Epithelial cell of prostate (primary cell): ENCODE measurements around the gene TXNDC2.
"Not testable (repeated sequence)": the region's sequence is repeated elsewhere in the genome, so short reads cannot be mapped to it uniquely, and the experiment has no call there.

ENCODE experiments used
- DNase-seq: peaks from one replicate; pipeline ENCODE4 v3.0.0-alpha.2; 2011; ENCODE audit warnings: low read depth, low spot score
- H3K27ac ChIP-seq: fragments of 450-650 bp; 2 replicates; pipeline ENCODE4 v1.5.1; 2017; ENCODE audit warnings: mild to moderate bottlenecking

The TXNDC2 gene

DNA sequence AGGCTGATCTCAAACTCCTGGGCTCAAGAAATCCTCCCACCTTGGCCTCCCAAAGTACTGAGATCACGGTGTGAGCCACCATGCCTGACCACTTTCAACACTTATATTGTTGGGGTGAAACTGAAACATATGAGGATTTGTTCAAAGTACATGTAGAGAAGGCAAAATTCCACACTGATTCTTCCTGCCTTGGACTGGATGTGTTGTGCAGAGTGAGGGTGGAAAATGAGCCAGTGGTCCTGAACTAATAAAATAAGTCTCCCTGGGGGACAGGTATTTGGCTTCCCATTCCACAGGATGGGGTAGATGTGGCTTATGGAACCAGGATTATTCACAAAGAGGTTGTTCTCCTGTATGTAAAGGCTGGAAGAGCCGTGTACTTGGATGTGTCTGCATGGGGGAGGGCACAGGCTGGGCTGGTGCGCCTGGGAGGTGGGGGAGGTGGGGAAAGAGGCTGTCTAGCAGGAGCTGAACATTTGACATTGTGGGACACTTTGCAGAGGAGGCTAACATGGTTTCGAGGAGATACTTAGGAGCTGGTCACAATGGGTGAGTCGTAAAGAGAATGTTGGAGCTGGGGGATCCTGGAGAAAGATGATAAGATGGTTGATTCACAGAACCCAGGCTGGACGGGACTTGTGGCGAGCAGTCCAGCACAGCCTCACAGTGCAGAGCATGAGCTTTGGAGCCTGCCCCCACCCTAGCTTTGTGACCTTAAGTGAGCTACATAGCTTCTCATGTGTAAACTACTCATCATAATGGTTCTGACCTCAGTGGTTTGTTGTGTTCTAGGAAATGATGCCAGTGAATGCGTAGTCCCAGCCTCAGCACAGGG lies at the start of gene TXNDC2:
TXNDC2 (plus strand) TSS at position 804 of the 835 bp plus-strand sequence. CDS start 708 bp downstream, outside the sequence.
- DNase-seq: no peak
- H3K27ac ChIP-seq: no peak within 1 kb of the TSS

DNA sequence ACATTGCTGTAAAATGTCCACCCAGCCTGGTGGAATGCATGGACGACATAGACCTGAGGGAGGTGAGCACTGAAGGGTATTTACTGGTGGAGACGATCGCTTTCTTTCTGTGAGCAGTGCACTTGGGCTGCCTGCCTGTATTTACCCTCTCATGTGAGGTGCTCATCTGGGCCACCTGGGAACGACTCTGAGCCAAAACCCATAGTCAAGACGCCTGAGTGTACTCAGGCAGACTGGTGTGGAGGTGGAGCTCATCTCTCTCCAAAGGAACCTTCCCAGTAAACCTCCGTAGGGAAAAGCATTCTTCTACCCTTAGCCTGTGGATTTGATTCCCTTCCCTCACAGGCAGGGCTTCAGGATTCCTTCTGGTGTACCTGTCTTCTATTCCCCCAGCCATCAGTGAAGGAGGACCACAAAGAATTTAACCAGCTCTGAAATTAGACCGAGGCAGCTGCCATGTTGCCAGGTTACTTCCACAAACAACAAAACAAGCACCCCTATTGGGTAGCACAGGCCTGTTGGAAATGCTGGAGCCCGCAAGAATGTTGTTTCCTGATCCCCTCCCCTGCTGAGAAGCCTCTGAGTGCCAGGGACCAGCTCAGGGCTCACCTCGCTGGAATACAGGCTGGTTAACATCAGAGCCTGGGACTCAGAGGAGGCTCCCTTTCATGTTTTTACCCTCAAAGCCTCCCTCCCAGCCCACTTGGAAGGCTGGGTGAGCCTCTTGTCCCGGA lies 47.5 kb upstream of the TXNDC2 start:
- no peak overlapping the region for H3K27ac ChIP-seq
- no peak for DNase-seq

DNA sequence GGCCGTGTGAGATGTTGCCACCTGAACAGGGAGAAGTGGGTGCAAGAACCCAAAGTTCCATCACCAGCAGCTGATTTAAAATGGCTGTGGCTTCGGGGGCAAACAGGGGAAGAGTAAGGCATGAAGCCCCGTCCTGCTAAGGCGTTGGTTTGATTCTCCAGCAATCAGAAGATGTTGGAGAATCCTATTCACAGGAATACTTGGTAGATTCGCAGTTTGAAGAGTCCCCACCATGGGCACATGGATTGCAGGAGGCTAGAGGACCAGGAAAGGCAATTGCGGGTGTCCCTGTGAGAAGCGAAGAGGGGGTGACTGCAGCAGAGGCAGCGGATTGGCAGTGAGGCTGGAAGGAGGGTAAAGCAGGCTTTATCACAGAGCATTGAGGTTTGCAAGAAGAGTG lies 46.6 kb upstream of the TXNDC2 start:
- H3K27ac ChIP-seq: no peak overlapping the region
- DNase-seq: no peak

DNA sequence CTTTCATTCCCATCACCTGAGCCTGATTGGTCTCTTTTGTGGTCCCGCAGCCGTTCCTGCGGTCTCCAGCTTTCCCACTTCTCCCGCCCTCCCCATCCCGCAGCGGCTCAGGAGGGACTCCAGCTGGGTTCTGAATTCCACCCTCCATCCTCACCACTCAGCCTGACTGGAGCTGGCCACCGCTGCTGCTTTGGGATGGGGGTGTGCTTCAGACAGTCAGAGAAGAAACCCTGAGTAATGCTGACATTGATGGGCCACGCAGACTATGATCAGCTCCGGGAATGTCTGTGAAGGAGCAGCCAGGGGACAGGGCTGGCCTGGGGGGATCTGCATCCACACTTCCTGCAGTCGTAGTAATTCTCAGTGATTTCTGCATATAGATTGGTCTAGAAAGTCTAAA lies 45.9 kb upstream of the TXNDC2 start:
- DNase-seq: no peak
- H3K27ac ChIP-seq: no peak overlapping the region

DNA sequence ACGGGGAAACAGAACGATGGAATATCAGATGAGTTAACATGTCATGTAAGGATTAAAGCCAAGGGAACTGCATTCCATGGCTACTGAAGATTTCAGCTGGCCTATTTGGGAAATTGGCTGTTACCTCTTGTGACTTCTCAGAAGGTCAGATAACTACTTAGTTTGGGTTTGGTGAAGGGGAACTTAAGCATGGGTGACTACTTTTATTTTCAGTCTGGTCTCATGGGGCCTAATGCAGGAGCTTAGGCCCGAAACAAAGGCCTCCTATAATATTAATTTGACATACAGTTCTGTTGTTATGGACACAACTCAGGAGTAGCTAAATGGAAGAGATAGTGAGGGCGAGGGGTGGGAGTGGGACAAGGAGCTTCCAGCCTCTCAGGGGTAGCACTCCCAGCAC lies 44.0 kb upstream of the TXNDC2 start:
- no peak overlapping the region for H3K27ac ChIP-seq

DNA sequence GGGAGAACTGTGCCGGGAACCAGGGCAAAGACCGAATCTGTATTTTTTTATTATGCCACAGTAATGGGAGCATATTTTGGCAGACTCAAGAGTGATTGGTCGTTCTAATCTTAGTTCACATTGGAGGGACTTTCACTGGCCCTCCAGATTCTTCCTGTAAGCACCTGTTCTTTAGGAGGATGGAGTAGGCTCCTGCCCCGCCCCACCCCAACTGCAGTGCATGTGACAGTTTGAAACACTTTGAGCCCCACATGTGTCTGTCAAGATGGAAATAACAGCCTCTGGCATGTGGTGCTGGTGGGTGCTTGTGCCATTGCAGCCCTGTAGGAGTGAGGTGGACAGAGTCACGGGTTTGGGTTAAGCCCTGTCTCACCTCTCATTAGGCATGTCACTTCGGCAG lies 43.3 kb upstream of the TXNDC2 start:
- DNase-seq: no peak
- H3K27ac ChIP-seq: no peak overlapping the region

More for the DNA sequence above, 44.0 kb upstream of the TXNDC2 start:
- no peak for DNase-seq

DNA sequence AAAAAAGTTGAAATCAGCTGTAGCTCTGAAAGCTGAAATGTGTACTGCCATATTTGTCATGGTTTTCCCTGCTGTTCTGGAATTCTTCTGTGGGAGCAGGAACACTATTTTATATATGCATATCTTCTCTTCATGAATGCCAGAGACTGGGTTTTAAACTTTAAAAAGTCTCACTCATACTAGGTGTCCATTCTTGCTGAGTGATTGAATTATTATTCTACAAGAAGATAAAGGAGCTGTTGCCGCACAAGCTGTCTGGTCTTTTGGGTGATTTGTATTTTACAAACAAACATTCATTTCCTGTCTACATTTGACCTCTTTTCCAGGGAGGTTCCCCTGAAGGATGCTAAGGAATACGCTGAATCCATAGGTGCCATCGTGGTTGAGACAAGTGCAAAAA lies 40.5 kb upstream of the TXNDC2 start:
- no peak for DNase-seq
- H3K27ac ChIP-seq: no peak overlapping the region

DNA sequence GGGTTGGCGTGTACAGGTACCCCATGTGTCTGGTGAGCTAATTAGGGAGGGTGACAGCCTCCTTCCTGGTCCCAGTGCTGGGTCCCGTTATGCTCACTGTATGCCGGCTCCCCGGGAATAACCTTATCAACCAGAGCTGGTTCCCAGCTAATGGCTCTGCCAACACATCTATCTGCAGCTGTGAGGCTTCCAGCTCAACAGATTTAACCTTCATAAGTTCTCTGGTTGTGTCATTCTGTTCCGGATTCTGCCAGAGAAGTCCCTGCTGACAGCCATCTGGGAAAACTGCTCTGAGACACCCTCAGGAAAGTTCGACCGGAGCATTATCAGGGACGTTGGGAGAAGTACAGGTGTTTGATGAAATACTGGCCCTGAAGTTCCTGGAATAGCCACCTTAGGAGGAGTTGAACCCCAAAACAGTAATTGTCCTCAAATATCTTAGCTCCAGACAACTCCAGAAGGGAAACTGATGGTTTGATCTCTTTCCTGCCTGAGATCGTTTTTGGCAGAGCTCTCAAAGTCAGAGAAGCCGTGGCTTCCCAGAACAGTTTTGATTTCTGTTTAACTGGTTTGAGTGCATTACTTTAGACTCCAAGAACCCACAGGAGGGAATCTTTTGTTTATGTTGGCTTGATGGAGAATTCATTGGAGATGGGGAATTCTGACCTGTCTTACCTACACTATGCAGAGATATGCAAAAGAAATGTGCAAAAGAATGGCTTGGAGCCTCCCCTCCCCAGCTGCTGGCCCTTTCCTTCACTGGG lies 39.4 kb upstream of the TXNDC2 start:
- no peak overlapping the region for H3K27ac ChIP-seq
- no peak for DNase-seq

DNA sequence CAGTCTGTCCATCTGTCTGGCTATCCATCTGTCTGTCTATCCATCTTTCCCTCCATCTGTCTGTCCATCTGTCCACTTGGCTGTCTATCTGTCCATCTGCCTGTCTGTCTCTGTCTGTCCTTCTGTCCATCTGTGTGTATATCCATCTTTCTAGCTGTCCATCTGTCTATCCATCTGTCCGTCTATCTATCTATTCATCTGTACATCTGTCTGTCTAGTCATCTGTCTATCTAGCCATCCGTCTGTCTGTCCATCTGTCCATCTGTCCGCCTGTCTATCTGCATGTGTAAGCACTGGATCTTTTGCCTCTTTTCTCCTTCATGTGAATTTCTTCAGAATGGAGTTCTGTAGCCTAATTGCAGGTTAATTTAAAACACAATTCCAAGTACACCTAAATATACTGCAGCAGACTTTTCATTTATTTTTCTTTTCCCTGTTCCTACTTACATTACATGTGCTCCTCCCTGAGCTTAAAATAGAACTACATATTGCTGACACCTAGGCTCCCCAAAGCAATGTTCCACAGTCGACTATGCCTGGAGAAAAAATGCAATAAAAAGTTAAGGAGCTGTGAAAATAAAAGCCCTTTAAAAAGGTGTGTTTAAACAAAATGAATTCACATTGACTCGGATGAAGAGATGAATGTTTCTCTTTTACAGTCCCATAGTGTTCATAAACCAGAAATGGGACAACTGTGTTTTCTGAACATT lies 37.4 kb upstream of the TXNDC2 start:
- DNase-seq: no peak

DNA sequence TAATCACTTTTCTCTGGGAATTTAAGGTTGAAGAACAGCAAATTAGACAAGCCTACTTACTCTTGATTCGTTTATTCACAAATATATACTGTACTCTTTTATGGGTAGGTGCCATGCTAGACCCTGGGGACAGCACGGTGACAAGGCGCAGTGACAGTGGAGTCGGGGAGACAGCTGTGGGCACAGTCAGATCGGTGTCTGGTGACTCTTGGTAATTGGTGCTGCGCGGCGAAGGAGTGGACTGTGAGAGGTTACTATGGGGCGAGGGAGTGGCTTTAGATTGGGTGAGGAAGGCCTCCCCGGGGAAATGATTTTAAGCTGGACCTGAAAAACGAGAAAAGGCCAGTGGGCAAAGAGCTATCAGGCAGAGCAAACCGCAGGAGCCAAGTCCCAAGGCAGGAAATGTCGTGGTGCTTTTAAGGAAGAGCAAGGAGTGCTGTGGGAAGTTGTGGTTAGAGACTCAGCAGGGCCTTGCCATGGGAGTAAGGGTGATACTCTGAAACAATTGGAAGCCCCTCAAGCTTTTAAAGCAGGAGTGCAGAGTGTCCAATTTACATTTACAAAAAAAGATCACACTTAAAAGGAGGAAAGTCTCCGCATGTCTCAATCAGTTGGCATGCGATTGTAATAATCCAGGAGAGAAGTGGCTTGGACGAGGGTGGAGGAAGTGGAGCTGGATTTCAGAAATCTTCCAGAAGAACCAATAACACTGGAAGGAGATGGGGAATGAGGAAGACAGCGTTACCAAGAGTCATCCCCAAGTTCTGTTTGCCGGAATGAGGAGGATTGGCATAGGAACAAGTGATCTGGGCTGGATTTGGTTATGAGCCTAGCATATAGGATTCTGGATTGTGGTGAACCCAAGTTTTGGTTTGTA lies 36.1 kb upstream of the TXNDC2 start:
- DNase-seq: no peak
- peak overlapping the region; percentile 37 for H3K27ac ChIP-seq

More for the DNA sequence above, 37.4 kb upstream of the TXNDC2 start:
- H3K27ac ChIP-seq: no peak overlapping the region

DNA sequence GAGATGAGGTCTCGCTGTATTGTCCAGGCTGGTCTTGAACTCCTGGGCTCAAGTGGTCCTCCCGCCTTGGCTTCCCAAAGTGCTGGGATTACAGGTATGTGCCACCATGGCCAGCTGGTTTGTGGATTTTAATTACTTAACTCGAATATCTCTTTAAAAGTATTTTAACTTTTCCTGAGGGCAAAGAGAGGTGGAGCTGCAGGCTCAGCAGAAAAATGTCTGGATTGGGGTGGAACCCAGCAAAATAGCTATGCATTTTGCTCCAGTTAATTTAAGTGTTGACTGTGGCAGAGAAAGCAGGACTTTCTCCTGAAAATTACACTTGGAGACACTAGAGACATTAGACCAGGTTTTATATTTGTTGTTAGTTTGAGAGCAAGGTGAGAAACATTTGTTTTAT lies 35.5 kb upstream of the TXNDC2 start:
- peak overlapping the region; percentile 37 for H3K27ac ChIP-seq
- DNase-seq: no peak

DNA sequence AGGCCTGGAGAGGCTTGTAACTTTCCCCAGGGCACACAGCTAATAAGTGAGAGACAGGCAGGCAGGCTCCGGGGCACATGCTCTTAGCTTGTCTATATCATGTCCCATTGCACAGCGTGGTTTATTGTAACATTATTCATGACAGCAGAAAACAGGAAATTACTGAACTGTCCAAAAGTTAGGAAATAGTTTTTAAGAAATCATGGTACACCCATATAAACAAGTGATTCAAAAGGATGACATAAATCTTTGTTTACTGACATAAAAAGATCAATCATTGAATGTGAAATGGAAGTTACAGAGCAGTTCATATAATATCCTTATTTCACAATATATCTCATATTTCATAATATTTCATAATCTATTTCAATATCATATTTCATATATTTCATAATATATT lies 34.3 kb upstream of the TXNDC2 start:
- DNase-seq: no peak
- H3K27ac ChIP-seq: peak overlapping the region; percentile 38

DNA sequence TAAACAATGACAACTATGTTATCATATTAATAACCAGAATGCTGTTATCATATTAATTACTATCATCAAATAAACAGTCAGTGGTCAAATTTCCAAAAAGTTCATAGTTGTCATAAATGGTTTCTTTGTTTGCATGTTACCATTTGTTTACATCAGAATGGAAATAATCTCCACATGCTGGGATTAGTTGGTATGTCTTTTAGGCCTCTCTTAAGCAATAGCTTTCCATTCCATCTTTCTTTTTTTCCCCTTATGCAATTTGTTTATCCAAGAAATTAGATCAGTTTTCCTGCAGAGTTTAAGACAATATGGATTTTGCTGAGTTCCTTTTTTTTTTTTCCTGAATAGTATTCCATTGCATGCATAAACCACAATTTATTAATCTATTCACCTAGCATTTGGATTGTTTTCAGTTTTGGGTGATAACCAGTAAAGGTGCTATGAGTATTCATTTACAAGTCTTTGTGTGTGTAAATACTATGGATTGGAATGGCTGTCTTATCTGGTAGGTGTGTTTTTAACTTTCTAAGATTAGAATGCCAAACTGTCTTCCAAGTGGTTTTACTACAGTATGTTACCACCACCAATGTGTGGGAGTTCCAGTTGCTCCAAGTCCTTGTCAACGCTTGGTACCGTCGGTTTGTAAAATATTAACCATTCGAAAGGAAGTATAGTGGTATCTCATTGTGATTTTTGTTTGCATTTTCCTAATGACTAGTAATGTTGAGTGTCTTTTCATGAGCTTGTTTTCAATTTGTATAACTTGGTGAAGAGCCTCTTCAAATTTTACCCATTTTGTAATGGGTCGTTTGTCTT lies 33.3 kb upstream of the TXNDC2 start:
- peak overlapping the region; percentile 38 for H3K27ac ChIP-seq
- no peak for DNase-seq

DNA sequence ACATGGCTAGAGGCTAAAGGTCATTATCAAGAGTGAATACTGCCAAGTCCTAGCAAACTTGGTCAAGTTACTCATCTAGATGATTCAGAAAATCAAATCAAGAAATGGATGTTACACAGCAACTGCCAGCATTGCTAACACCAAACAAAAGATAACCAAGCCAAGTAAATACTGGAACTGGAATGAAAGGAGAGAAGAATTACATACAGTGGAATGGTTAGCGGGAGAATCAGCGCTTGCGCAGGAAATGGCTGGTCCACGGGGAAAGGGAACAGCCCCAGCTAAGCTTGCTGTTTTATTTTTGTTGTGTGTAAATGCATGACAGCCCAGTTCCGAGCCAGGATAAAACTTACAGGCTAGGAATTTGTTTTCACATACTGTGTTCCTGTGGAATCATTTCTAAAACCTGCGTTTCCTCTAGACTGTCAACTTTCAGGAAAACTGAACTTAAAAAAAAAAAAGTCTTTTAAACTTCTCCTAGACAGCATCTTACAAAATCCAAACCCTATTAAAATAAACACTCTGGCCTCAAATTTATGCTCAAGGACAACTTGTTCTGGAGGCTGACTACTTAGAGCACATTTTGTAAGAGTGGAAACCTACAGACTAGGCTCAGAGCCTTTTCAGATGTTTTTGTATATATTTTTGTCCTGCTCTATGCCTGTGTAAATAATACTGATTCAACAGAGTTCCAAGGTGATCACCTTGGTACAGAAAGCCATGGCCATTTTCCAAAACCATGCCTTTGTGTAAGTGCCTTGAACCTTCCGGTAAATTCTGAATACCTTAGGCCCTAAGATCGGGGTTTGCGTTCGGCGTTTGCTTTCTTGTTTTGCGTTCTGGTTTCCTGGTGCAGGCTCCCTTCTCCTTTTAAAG lies 30.7 kb upstream of the TXNDC2 start:
- H3K27ac ChIP-seq: no peak overlapping the region
- no peak for DNase-seq

DNA sequence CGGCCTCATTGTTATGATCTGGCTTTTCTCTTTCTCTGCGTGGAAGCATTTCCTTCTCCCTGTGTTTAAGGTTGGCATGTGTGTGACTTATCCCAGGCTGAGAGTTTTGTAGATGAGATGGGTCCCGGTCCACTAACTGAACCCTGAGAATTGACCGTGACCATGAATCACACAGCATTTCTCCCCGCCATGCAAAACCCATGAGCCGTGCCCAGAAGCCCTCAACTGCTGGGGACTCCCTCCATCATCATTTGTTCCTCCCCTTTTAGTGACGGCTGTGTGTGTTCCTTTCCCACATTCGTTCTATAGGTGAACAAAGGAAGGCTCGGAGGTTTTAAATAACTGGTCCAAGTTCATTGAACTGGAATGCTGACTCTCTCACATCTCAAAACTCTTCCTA lies 30.1 kb upstream of the TXNDC2 start:
- no peak for DNase-seq
- no peak overlapping the region for H3K27ac ChIP-seq

DNA sequence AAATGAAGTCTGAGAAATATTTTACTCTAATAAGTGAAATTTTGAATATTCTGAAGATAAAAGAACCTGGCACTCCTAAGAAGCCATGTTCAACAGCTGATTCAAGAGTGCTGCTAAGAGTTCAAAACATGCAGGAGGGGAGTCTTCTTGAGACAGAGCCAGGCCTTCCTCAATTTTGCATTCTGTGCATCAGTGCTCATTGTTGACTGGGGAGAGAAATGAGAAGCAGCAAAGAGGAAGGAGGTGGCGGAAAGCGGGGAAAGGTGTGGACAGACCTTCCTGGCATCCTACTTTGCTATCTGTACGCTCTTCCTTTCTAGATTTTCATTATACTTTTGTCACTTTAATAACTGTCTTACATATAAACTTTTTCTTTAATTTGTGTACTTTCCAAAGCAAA lies 29.7 kb upstream of the TXNDC2 start:
- DNase-seq: no peak
- no peak overlapping the region for H3K27ac ChIP-seq

DNA sequence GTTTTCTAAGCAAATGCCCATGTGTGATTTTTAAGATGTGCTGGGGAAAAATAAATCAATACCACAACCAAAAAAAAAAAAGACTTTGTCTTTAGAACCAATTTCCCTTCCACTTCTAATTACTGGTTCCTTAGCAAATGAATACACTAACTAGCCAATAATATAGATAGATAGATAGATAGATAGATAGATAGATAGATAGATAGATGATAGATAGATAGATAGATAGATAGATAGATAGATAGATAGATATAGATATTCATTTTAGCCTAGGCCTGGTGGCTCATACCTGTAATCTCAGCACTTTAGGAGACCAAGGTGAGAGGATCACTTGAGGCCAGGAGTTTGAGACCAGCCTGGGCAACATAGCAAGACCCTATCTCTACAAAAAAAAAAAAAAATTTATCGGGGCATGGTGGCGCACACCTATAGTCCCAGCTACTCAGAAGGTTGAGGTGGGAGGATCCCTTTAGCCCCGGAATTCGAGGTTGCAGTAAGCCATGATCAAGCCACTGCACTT lies 28.2 kb upstream of the TXNDC2 start:
- not testable (repeated sequence) for H3K27ac ChIP-seq, DNase-seq
